Measurements from ENCODE around the gene RANBP9.

RANBP9 gene

GRCh38 chr6:13614126-13614925, 97.3 kb downstream of the RANBP9 start:
- no peak for TF ChIP-seq CTCF (conservative IDR thresholded peaks at IDR 0.05)
- H3K27ac ChIP-seq, result peak overlapping the region; percentile 67

- H3K27ac ChIP-seq, result no peak overlapping the region
- no peak for TF ChIP-seq CTCF (conservative IDR thresholded peaks at IDR 0.05)
Observed at GRCh38 chr6:13613029-13613594, 98.5 kb downstream of the RANBP9 start.

- H3K27ac ChIP-seq, result no peak overlapping the region
- TF ChIP-seq CTCF (conservative IDR thresholded peaks at IDR 0.05), result no peak
Observed at GRCh38 chr6:13611715-13612114, 99.9 kb downstream of the RANBP9 start.

- no peak overlapping the region for H3K27ac ChIP-seq
- no peak for TF ChIP-seq CTCF (conservative IDR thresholded peaks at IDR 0.05)
Observed at GRCh38 chr6:13605634-13606033, 106.0 kb downstream of the RANBP9 start.

- no peak for TF ChIP-seq CTCF (conservative IDR thresholded peaks at IDR 0.05)
- H3K27ac ChIP-seq, result no peak overlapping the region
Observed at GRCh38 chr6:13604546-13605416, 106.9 kb downstream of the RANBP9 start.

GRCh38 chr6:13604135-13604534, 107.5 kb downstream of the RANBP9 start:
- no peak for TF ChIP-seq CTCF (conservative IDR thresholded peaks at IDR 0.05)
- no peak overlapping the region for H3K27ac ChIP-seq

GRCh38 chr6:13600036-13600435, 111.6 kb downstream of the RANBP9 start:
- H3K27ac ChIP-seq, result no peak overlapping the region
- TF ChIP-seq CTCF (conservative IDR thresholded peaks at IDR 0.05), result no peak
